Measurements from ENCODE around the gene NEDD9. TPM values are rescaled to one million over a fixed set of nuclear protein-coding genes. Genes with fewer than 3 reads are reported as not detected.

Gene NEDD9
- total and polyA plus RNA-seq, 2 of the 13 experiments (the other 11 are each of a cell fraction or from before 2014, with no cell fraction given) = 27.1 to 389 TPM

DNA sequence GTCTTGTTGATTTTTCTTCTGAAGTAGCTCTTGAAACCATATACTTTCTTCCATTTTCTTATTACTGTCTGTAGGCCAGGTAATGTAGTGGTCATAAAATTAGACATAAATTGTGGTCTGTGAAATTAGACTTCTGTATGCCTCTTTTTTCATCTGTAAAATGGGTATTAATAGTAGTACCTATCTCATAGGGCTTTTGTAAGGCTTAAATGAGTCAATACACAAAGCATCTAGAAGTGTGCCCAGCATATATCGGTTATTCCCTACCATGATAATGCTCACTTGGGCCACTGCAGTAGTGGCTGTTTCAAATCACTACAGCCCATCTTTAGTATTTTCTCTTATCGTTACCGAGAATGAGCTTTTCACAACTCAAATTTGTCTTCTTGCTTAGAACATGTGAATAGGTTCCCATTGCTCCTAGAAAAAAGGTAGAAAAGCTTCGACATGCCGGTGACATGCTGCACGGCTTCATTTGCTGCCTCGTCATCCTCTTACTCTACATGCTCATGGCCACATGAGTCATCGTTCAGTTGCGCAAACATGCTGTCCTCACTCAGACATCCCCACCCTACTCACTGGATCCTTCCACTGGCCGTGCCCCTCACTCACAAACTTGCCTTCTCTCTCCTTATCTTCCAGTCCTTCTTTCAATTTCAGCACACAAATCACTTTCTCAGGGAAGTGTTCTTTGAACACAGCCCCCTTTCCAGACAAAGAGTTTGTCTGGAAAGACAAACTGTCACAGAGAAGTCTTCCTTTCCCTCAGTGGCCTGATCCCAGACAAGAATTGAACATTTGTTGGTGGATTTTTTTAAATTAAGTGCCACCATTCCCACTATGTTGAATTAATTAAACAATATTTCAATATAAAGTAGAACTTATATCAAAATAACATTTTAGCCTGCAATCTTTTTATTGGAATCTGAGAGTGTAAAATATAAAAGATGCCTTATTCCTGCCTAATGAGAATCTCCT is 88.8 kb downstream of the NEDD9 start (continued):
- TF ChIP-seq ZNF282 (IDR thresholded peaks at IDR 0.05; ENCODE audit: partially characterized antibody) (no peak), KLF15 (CRISPR knock-in tag; IDR thresholded peaks at IDR 0.05; ENCODE audit: borderline replicate concordance) (no peak), ZNF3 (CRISPR knock-in tag; IDR thresholded peaks at IDR 0.05) (no peak), HHEX (CRISPR knock-in tag; IDR thresholded peaks at IDR 0.05) (peak; percentile 54), MIER3 (CRISPR knock-in tag; IDR thresholded peaks at IDR 0.05; ENCODE audit: borderline replicate concordance) (peak; percentile 97), ZNF17 (CRISPR knock-in tag; IDR thresholded peaks at IDR 0.05) (no peak), TRIM24 (CRISPR knock-in tag; IDR thresholded peaks at IDR 0.05) (no peak), ZBTB20 (CRISPR knock-in tag; IDR thresholded peaks at IDR 0.05; ENCODE audit: borderline replicate concordance, low read depth) (peak; percentile 92; the same call in 1 of the 2 replicates), MAFK (conservative IDR thresholded peaks at IDR 0.05 in 1 of 2, IDR thresholded peaks at IDR 0.05 in 1 of 2; ENCODE audit: low read length in 2 of 2) (peak; percentile 47 to 81), ZNF496 (CRISPR knock-in tag; IDR thresholded peaks at IDR 0.05; ENCODE audit: insufficient replicate concordance) (no peak), ZNF207 (IDR thresholded peaks at IDR 0.05; ENCODE audit: borderline replicate concordance) (no peak), CEBPG (CRISPR knock-in tag; IDR thresholded peaks at IDR 0.05) (peak; percentile 99), STAT5B (CRISPR knock-in tag; IDR thresholded peaks at IDR 0.05) (no peak), ZNF18 (CRISPR knock-in tag; IDR thresholded peaks at IDR 0.05; ENCODE audit: insufficient replicate concordance) (no peak), SRF (IDR thresholded peaks at IDR 0.05; ENCODE audit: low read depth, low read length) (no peak), U2AF1 (optimal IDR thresholded peaks at IDR 0.05; ENCODE audit: low read depth, low read length) (no peak), ZNF501 (CRISPR knock-in tag; IDR thresholded peaks at IDR 0.05) (no peak)
- TF ChIP-seq, protein P1, sequence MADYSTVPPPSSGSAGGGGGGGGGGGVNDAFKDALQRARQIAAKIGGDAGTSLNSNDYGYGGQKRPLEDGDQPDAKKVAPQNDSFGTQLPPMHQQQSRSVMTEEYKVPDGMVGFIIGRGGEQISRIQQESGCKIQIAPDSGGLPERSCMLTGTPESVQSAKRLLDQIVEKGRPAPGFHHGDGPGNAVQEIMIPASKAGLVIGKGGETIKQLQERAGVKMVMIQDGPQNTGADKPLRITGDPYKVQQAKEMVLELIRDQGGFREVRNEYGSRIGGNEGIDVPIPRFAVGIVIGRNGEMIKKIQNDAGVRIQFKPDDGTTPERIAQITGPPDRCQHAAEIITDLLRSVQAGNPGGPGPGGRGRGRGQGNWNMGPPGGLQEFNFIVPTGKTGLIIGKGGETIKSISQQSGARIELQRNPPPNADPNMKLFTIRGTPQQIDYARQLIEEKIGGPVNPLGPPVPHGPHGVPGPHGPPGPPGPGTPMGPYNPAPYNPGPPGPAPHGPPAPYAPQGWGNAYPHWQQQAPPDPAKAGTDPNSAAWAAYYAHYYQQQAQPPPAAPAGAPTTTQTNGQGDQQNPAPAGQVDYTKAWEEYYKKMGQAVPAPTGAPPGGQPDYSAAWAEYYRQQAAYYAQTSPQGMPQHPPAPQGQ (CRISPR knock-in tag; IDR thresholded peaks at IDR 0.05; ENCODE audit: borderline replicate concordance) = no peak
- TF ChIP-seq, protein P2, sequence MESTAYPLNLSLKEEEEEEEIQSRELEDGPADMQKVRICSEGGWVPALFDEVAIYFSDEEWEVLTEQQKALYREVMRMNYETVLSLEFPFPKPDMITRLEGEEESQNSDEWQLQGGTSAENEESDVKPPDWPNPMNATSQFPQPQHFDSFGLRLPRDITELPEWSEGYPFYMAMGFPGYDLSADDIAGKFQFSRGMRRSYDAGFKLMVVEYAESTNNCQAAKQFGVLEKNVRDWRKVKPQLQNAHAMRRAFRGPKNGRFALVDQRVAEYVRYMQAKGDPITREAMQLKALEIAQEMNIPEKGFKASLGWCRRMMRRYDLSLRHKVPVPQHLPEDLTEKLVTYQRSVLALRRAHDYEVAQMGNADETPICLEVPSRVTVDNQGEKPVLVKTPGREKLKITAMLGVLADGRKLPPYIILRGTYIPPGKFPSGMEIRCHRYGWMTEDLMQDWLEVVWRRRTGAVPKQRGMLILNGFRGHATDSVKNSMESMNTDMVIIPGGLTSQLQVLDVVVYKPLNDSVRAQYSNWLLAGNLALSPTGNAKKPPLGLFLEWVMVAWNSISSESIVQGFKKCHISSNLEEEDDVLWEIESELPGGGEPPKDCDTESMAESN (CRISPR knock-in tag; conservative IDR thresholded peaks at IDR 0.05) = peak; percentile 75; the same call in 1 of the 2 replicates
- TF ChIP-seq, protein P3, sequence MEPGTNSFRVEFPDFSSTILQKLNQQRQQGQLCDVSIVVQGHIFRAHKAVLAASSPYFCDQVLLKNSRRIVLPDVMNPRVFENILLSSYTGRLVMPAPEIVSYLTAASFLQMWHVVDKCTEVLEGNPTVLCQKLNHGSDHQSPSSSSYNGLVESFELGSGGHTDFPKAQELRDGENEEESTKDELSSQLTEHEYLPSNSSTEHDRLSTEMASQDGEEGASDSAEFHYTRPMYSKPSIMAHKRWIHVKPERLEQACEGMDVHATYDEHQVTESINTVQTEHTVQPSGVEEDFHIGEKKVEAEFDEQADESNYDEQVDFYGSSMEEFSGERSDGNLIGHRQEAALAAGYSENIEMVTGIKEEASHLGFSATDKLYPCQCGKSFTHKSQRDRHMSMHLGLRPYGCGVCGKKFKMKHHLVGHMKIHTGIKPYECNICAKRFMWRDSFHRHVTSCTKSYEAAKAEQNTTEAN (CRISPR knock-in tag; conservative IDR thresholded peaks at IDR 0.05) = peak; percentile 64

Data from HepG2 (cell line).